Activated CD4-positive, CD25-positive, alpha-beta regulatory T cell treated with anti-CD3 and anti-CD28 coated beads, Interleukin-2, amount 50 U/mL, for 16 hours (primary cell): ENCODE data around the gene PRRT2.
"Not testable (repeated sequence)": the region's sequence is repeated elsewhere in the genome, so short reads cannot be mapped to it uniquely, and the experiment has no call there.

Experiments used
- DNase-seq: peaks from one replicate; pipeline ENCODE4 v3.0.0-alpha.2; 2020; ENCODE audit warnings: low read depth, low spot score

PRRT2 gene

GRCh38 chr16:29833219-29833618 lies 21.2 kb downstream of the PRRT2 start:
- not testable (repeated sequence) for DNase-seq

- no peak for DNase-seq
Measured at GRCh38 chr16:29834079-29834478, 22.1 kb downstream of the PRRT2 start.

GRCh38 chr16:29835926-29836325 lies 23.9 kb downstream of the PRRT2 start:
- no peak for DNase-seq

GRCh38 chr16:29836623-29837022 lies 24.6 kb downstream of the PRRT2 start:
- DNase-seq: no peak

GRCh38 chr16:29837841-29838240 lies 25.8 kb downstream of the PRRT2 start:
- no peak for DNase-seq

- DNase-seq: no peak
Measured at GRCh38 chr16:29839822-29840221, 27.8 kb downstream of the PRRT2 start.

- no peak for DNase-seq
Measured at GRCh38 chr16:29840240-29840639, 28.2 kb downstream of the PRRT2 start.

GRCh38 chr16:29841631-29842030 lies 29.6 kb downstream of the PRRT2 start:
- no peak for DNase-seq

- no peak for DNase-seq
Measured at GRCh38 chr16:29842732-29843346, 30.8 kb downstream of the PRRT2 start.

GRCh38 chr16:29843931-29844330 lies 31.9 kb downstream of the PRRT2 start:
- no peak for DNase-seq

- no peak for DNase-seq
Measured at GRCh38 chr16:29844575-29845331, 32.8 kb downstream of the PRRT2 start.

GRCh38 chr16:29845656-29846055 lies 33.7 kb downstream of the PRRT2 start:
- no peak for DNase-seq

- peak; percentile 55 for DNase-seq
Measured at GRCh38 chr16:29848420-29849297, 36.7 kb downstream of the PRRT2 start.

GRCh38 chr16:29849505-29849904 lies 37.5 kb downstream of the PRRT2 start:
- no peak for DNase-seq

- no peak for DNase-seq
Measured at GRCh38 chr16:29850998-29851397, 39.0 kb downstream of the PRRT2 start.

- no peak for DNase-seq
Measured at GRCh38 chr16:29852654-29853053, 40.7 kb downstream of the PRRT2 start.

- DNase-seq: no peak
Measured at GRCh38 chr16:29854520-29855100, 42.6 kb downstream of the PRRT2 start.

- no peak for DNase-seq
Measured at GRCh38 chr16:29857133-29857760, 45.3 kb downstream of the PRRT2 start.

GRCh38 chr16:29858149-29858849 lies 46.3 kb downstream of the PRRT2 start:
- DNase-seq: no peak

GRCh38 chr16:29858974-29859373 lies 47.0 kb downstream of the PRRT2 start:
- DNase-seq: no peak

GRCh38 chr16:29860218-29860617 lies 48.2 kb downstream of the PRRT2 start:
- DNase-seq: no peak
